Thymus (tissue), 11 donors: ENCODE measurements around the gene DIPK1C. TPM values are rescaled to one million over a fixed set of nuclear protein-coding genes. Genes with fewer than 3 reads are reported as not detected.

Source experiments
- DNase-seq, 9 donors: peaks; one replicate each; pipeline ENCODE4 v3.0.0-alpha.2; 2013; ENCODE audit warnings: low spot score in 9 of 9, low read depth in 6 of 9, missing footprints in 1 of 9
- H3K27ac ChIP-seq, 2 donors: one replicate each; pipeline ENCODE4 v1.5.1; 2013; ENCODE audit warnings: control low read depth in 1 of 2, low read depth in 1 of 2, low read length in 1 of 2, mild to moderate bottlenecking in 1 of 2, moderate library complexity in 1 of 2
- H3K27me3 ChIP-seq, 2 donors: one replicate each; pipeline ENCODE4 v1.5.1; 2013; ENCODE audit warnings: low read length in 1 of 2; ENCODE audit not compliant: control insufficient read depth in 2 of 2, insufficient read depth in 1 of 2
- H3K36me3 ChIP-seq, 2 donors: one replicate each; pipeline ENCODE4 v1.5.1; 2013; ENCODE audit warnings: low read length in 1 of 2, mild to moderate bottlenecking in 1 of 2, moderate library complexity in 1 of 2; ENCODE audit not compliant: control insufficient read depth in 2 of 2, insufficient read depth in 2 of 2
- H3K4me1 ChIP-seq, 2 donors: one replicate each; pipeline ENCODE4 v1.5.1; 2013; ENCODE audit warnings: low read length in 2 of 2; ENCODE audit not compliant: control insufficient read depth in 2 of 2, insufficient read depth in 2 of 2
- H3K4me3 ChIP-seq, 2 donors: one replicate each; pipeline ENCODE4 v1.5.1; 2013; ENCODE audit warnings: low read length in 2 of 2, control low read depth in 1 of 2, mild to moderate bottlenecking in 1 of 2
- H3K9me3 ChIP-seq, 2 donors: one replicate each; pipeline ENCODE4 v1.5.1; 2013; ENCODE audit warnings: low read length in 1 of 2, mild to moderate bottlenecking in 1 of 2; ENCODE audit not compliant: control insufficient read depth in 2 of 2, insufficient read depth in 1 of 2
- WGBS: extraction: QIAGEN DNeasy Blood & Tissue Kit; methylation state at CpG from one replicate; pipeline ENCODE4 v1.1.7; 2013; 5-methylcytosine and 5-hydroxymethylcytosine counted together
- polyA plus RNA-seq: library from polyadenylated mRNA; stranded (reverse); fragments of 200-250 nt; gene quantifications from one replicate; pipeline ENCODE4 v1.2.3, GENCODE V29; 2013
- total RNA-seq: library from RNA; stranded (reverse); fragments of 120-200 nt; gene quantifications from one replicate; pipeline ENCODE4 v1.2.4, GENCODE V29; 2013
- donor health status: healthy.

DIPK1C gene
- total and polyA plus RNA-seq, 2 donors, result 0.42 to 26.4 TPM

DNA sequence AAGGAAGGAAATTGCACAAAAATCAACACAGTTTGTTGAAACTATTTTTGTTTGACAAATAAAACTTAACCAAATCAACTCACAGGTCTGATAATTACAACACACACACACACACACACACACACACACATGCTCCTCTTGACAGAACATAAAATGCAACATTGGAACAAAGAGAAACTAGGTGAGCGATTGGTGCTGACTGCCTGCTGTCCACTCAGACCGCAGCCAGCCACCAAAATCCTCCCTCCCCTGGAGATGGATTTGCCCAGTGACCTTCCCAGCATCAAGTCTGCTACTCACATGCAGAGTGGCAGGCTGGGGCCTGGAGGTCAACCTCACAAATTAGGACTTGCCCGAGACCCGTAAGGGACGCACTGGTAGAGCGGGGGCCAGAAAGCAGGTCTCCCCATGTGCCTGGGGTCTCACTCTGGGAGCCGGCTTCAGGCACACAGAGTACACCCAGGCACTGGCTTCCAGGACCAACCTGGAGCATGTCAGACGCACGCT is 61.4 kb downstream of the DIPK1C start:
- Histone ChIP-seq H3K9me3 (no peaks in the 10 kb centered on the region), H3K36me3 (no peaks in the 10 kb centered on the region), H3K27ac (no peak overlapping the region), H3K4me1 (no peaks in the 10 kb centered on the region), H3K4me3 (no peak overlapping the region), H3K27me3 (no peaks in the 10 kb centered on the region)
- 96% methylated on average over 9 of the region's 9 CpGs for WGBS
- no peak for DNase-seq

DNA sequence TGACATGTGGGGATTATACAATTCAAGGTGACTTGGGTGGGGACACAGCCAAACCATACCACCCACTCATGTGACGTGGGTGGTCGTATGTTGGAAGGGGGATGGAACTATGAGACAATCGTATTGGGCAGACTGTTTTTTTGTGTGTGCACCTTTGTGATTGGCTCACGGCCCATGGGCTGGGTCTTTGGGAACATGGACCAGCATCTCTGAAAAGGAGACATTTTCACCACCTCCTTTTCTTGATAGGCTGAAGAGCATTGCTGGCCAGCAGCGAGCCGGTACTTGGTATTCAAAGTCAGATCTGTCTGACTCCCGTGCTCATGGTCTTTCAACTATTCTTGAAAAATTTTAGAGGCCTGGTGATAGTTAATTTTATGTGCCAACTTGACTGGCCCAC is 62.1 kb downstream of the DIPK1C start:
- no peaks in the 10 kb centered on the region for H3K4me1 ChIP-seq
- no peaks in the 10 kb centered on the region for H3K36me3 ChIP-seq
- no peaks in the 10 kb centered on the region for H3K9me3 ChIP-seq
- H3K27ac ChIP-seq, result no peak overlapping the region
- 97% methylated on average over 7 of the region's 7 CpGs for WGBS
- H3K27me3 ChIP-seq, result no peaks in the 10 kb centered on the region
- DNase-seq, result no peak
- no peak overlapping the region for H3K4me3 ChIP-seq

DNA sequence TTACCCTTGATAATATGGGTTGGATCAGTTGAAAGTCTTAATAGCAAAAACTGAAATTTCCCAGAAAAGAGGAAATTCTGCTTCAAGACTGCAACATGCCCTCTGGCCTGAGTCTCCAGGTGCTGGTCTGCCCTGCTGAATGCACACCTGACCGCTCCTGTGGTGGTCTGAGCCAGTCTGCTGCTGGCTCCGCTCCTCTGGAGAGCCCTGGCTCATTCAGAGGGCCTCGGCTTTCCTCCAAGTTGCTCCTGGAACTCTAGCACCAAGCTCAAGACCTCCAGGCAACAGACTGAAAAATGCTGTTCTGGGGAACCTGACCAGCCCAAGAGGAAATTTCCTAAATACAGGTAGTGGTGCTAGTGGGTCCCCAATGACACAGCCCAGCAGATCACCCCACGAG is 64.8 kb downstream of the DIPK1C start:
- H3K4me1 ChIP-seq, result peaks cover 0 to 4% of the 10 kb centered on the region in 2 donors
- no peak overlapping the region for H3K27ac ChIP-seq
- no peaks in the 10 kb centered on the region for H3K36me3 ChIP-seq
- H3K9me3 ChIP-seq, result no peaks in the 10 kb centered on the region
- 94% methylated on average over 4 of the region's 4 CpGs for WGBS
- H3K27me3 ChIP-seq, result no peaks in the 10 kb centered on the region
- DNase-seq, result no peak
- H3K4me3 ChIP-seq, result no peak overlapping the region

DNA sequence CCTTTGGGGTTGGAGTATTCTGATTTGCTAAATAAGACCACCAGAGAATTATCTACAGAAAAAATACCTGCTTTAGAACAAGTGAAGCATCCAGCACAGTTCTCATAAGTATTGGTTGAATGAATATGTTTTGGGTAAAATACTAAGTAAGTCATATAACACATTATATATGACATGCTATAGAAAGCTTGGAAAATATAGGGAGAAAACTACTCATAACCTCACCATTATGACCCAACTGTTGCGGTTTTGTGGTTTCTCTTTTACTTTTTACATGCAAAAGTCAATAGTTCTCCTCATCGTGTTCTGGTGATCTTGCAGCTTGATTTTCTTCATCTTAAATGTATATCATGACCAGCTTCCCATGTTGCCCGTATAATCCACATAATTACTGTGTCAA is 66.2 kb downstream of the DIPK1C start:
- WGBS, result 49% methylated on average over 3 of the region's 3 CpGs
- no peak for DNase-seq

DNA sequence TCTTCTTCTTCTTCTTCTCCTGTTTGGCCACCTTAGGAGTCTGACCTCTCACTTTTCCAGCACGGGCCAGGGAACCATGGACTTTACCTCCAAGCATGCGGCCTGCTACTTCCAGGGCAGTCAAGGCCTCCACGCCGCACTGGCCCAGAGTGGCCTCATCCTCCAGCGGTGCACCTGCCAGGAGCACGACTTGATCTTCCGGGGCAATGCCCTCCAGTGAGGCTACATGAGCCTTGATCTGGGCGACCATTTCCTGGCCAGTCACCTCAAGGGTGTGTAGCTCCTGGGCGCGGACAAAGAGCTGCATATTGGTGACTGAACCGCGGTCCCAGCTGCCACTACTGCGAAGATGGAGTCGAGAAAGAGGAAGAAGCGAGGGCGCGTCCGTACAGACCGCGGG is 67.1 kb downstream of the DIPK1C start:
- WGBS, result 97% methylated on average over 20 of the region's 20 CpGs
- no peak for DNase-seq
- Histone ChIP-seq H3K36me3 (no peaks in the 10 kb centered on the region), H3K27me3 (no peaks in the 10 kb centered on the region), H3K9me3 (no peaks in the 10 kb centered on the region), H3K4me3 (no peak overlapping the region), H3K4me1 (peaks cover 0 to 4% of the 10 kb centered on the region in 2 donors), H3K27ac (no peak overlapping the region)

More for the DNA sequence above, 66.2 kb downstream of the DIPK1C start:
- Histone ChIP-seq H3K9me3 (no peaks in the 10 kb centered on the region), H3K27ac (no peak overlapping the region), H3K4me1 (peaks cover 0 to 4% of the 10 kb centered on the region in 2 donors), H3K27me3 (no peaks in the 10 kb centered on the region), H3K36me3 (no peaks in the 10 kb centered on the region), H3K4me3 (no peak overlapping the region)

DNA sequence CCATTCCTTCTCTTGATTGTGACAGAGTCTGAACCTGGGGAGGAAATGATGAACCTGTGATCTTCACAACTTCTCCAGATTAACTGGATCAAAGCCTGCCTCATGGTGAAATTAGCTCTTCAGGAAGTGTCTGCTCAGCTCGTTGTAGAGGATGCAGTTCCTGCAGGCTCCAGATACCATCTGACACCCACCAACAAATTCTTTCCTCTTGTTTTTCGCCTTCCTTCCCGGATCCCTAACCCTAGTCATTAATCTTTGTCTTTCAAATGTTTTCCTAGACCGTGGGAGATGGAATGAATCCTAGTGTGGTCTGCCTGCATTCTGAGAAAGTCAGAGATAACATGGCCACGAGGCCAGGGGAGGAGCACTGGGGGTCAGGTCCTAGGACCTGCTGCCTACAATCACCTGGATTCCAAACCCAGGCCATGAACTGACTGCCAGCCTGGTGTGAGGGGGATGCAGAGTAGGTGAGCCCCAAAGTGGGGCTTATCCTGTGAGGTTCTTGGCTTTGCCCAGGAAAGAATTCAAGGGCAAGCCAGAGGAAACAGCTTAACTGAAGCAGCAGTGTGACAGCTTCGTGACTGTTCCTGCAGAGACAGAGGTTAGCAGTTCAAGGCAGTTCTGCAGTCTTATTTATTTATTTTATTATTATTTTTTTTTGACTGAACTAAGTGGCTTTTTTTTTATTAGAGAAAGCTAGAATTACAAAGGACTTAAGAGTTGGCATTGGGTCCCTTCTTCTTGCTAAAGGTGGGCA is 67.8 kb downstream of the DIPK1C start:
- Histone ChIP-seq H3K36me3 (no peaks in the 10 kb centered on the region), H3K9me3 (no peaks in the 10 kb centered on the region), H3K4me3 (no peak overlapping the region), H3K27me3 (no peaks in the 10 kb centered on the region), H3K27ac (no peak overlapping the region), H3K4me1 (peaks cover 0 to 4% of the 10 kb centered on the region in 2 donors)
- DNase-seq, result no peak
- WGBS, result 43% methylated on average over 6 of the region's 6 CpGs

DNA sequence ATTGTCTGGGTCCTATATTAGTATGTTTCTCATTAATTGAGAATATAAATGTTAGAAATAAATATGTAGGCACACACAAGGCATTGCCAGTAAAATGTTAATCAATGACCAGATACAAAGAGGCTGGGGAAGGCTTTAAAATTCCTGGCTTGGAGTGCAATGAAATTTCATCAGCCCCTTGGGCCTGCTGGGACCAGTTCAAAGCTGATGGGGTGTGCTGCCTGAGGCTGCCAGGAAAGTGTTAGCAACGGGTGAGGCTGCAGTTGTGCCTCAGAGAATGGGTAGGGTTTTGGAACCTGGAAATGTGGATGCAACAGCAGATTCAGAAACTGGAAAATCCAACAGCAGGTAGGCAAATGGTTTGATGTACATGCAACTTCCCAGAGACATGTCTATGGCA is 68.9 kb downstream of the DIPK1C start:
- no peaks in the 10 kb centered on the region for H3K36me3 ChIP-seq
- WGBS, result 90% methylated on average over 1 of the region's 1 CpG
- H3K27ac ChIP-seq, result no peak overlapping the region
- H3K9me3 ChIP-seq, result no peaks in the 10 kb centered on the region
- no peak overlapping the region for H3K4me3 ChIP-seq
- no peaks in the 10 kb centered on the region for H3K27me3 ChIP-seq
- no peak for DNase-seq
- H3K4me1 ChIP-seq, result peaks cover 0 to 4% of the 10 kb centered on the region in 2 donors

DNA sequence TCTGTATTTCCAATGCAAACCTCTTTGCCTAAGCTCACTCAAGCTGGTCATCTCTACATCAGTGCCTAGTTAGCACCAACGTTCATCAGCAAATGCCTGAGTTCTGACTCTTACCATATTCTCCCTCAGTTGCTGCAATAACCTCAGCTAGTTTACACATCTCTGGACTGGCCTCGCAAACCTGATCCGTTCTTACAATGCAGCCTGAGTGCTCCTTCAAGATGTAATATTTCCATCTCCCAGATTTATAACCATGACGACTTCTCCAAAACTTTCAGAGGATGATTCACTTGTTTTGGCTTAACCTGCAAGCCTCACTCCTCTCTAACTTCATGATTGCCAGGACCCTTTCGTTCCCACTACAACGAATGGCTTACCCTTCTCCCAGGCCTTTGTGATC is 69.7 kb downstream of the DIPK1C start:
- Histone ChIP-seq H3K27ac (no peak overlapping the region), H3K36me3 (no peaks in the 10 kb centered on the region), H3K4me1 (peaks cover 0 to 4% of the 10 kb centered on the region in 2 donors), H3K27me3 (no peaks in the 10 kb centered on the region), H3K4me3 (no peak overlapping the region), H3K9me3 (no peaks in the 10 kb centered on the region)
- no peak for DNase-seq
- WGBS, result 95% methylated on average over 6 of the region's 6 CpGs
